ENCODE results near the gene GNAO1.
"Not testable (repeated sequence)": the region's sequence is repeated elsewhere in the genome, so short reads cannot be mapped to it uniquely, and the experiment has no call there.

Gene GNAO1

GRCh38 chr16:56371660-56371937 lies 180.3 kb downstream of the GNAO1 start:
- Histone ChIP-seq H3K4me1 (no peaks in the 10 kb centered on the region), H3K27me3 (ENCODE audit: low read depth) (no peaks in the 10 kb centered on the region), H3K4me3 (no peak overlapping the region), H3K36me3 (replicated peaks) (peaks cover 27% of the 10 kb centered on the region), H3K9me3 (no peaks in the 10 kb centered on the region)
- in situ Hi-C loops (cut with MboI; ENCODE audit: low sequenced_read_pairs), result no loop called here
- DNase-seq (ENCODE audit: low spot score in 2 of 2), result no peak

- H3K9me3 ChIP-seq, result no peaks in the 10 kb centered on the region
- H3K36me3 ChIP-seq (replicated peaks), result peaks cover 21% of the 10 kb centered on the region
- H3K4me1 ChIP-seq, result no peaks in the 10 kb centered on the region
- H3K4me3 ChIP-seq, result no peak overlapping the region
- in situ Hi-C loops (cut with MboI; ENCODE audit: low sequenced_read_pairs), result no loop called here
- no peak for DNase-seq (ENCODE audit: low spot score in 2 of 2)
- H3K27me3 ChIP-seq (ENCODE audit: low read depth), result no peaks in the 10 kb centered on the region
Observed at GRCh38 chr16:56372013-56372634, 180.8 kb downstream of the GNAO1 start.

- no peak overlapping the region for H3K4me3 ChIP-seq
- H3K4me1 ChIP-seq, result no peaks in the 10 kb centered on the region
- H3K9me3 ChIP-seq, result no peaks in the 10 kb centered on the region
- peaks cover 17% of the 10 kb centered on the region for H3K36me3 ChIP-seq (replicated peaks)
- in situ Hi-C loops (cut with MboI; ENCODE audit: low sequenced_read_pairs), result no loop called here
- DNase-seq (ENCODE audit: low spot score in 2 of 2), result no peak
- no peaks in the 10 kb centered on the region for H3K27me3 ChIP-seq (ENCODE audit: low read depth)
Observed at GRCh38 chr16:56373003-56373402, 181.7 kb downstream of the GNAO1 start.

GRCh38 chr16:56375792-56376191 lies 184.5 kb downstream of the GNAO1 start:
- H3K36me3 ChIP-seq (replicated peaks), result peaks cover 15% of the 10 kb centered on the region
- in situ Hi-C loops (cut with MboI; ENCODE audit: low sequenced_read_pairs), result not testable (repeated sequence)

GRCh38 chr16:56379044-56379443 lies 187.8 kb downstream of the GNAO1 start:
- H3K9me3 ChIP-seq; H3K4me1 ChIP-seq; H3K4me3 ChIP-seq; DNase-seq (ENCODE audit: low spot score in 2 of 2); H3K27me3 ChIP-seq (ENCODE audit: low read depth); in situ Hi-C loops (cut with MboI; ENCODE audit: low sequenced_read_pairs): not testable (repeated sequence)
- peaks cover 30% of the 10 kb centered on the region for H3K36me3 ChIP-seq (replicated peaks)

More at GRCh38 chr16:56375792-56376191, 184.5 kb downstream of the GNAO1 start:
- H3K9me3 ChIP-seq; H3K4me3 ChIP-seq; DNase-seq (ENCODE audit: low spot score in 2 of 2); H3K4me1 ChIP-seq; H3K27me3 ChIP-seq (ENCODE audit: low read depth): not testable (repeated sequence)

GRCh38 chr16:56380778-56381485 lies 189.6 kb downstream of the GNAO1 start:
- H3K27me3 ChIP-seq (ENCODE audit: low read depth); in situ Hi-C loops (cut with MboI; ENCODE audit: low sequenced_read_pairs); H3K4me3 ChIP-seq; H3K9me3 ChIP-seq; H3K4me1 ChIP-seq; DNase-seq (ENCODE audit: low spot score in 2 of 2): not testable (repeated sequence)
- peaks cover 48% of the 10 kb centered on the region for H3K36me3 ChIP-seq (replicated peaks)

GRCh38 chr16:56382459-56382858 lies 191.2 kb downstream of the GNAO1 start:
- no peak for DNase-seq (ENCODE audit: low spot score in 2 of 2)

GRCh38 chr16:56382901-56383355 lies 191.6 kb downstream of the GNAO1 start:
- H3K9me3 ChIP-seq, result peaks cover 9% of the 10 kb centered on the region
- DNase-seq (ENCODE audit: low spot score in 2 of 2), result no peak
- H3K4me1 ChIP-seq, result no peaks in the 10 kb centered on the region
- H3K4me3 ChIP-seq, result no peak overlapping the region
- in situ Hi-C loops (cut with MboI; ENCODE audit: low sequenced_read_pairs), result no loop called here
- H3K36me3 ChIP-seq (replicated peaks), result peaks cover 54% of the 10 kb centered on the region
- H3K27me3 ChIP-seq (ENCODE audit: low read depth), result no peaks in the 10 kb centered on the region

More at GRCh38 chr16:56382459-56382858, 191.2 kb downstream of the GNAO1 start:
- no peaks in the 10 kb centered on the region for H3K4me1 ChIP-seq
- peaks cover 52% of the 10 kb centered on the region for H3K36me3 ChIP-seq (replicated peaks)
- H3K4me3 ChIP-seq, result no peak overlapping the region
- no peaks in the 10 kb centered on the region for H3K27me3 ChIP-seq (ENCODE audit: low read depth)
- peaks cover 9% of the 10 kb centered on the region for H3K9me3 ChIP-seq
- in situ Hi-C loops (cut with MboI; ENCODE audit: low sequenced_read_pairs), result no loop called here

- Histone ChIP-seq H3K27me3 (ENCODE audit: low read depth) (no peaks in the 10 kb centered on the region), H3K4me3 (no peak overlapping the region), H3K9me3 (peaks cover 9% of the 10 kb centered on the region), H3K36me3 (replicated peaks) (peaks cover 60% of the 10 kb centered on the region), H3K4me1 (no peaks in the 10 kb centered on the region)
- DNase-seq (ENCODE audit: low spot score in 2 of 2), result no peak
- in situ Hi-C loops (cut with MboI; ENCODE audit: low sequenced_read_pairs), result no loop called here
Observed at GRCh38 chr16:56384074-56384721, 192.9 kb downstream of the GNAO1 start.

- no peak overlapping the region for H3K4me3 ChIP-seq
- DNase-seq (ENCODE audit: low spot score in 2 of 2), result no peak
- no peaks in the 10 kb centered on the region for H3K9me3 ChIP-seq
- H3K36me3 ChIP-seq (replicated peaks), result peaks cover 53% of the 10 kb centered on the region
- H3K4me1 ChIP-seq, result no peaks in the 10 kb centered on the region
- H3K27me3 ChIP-seq (ENCODE audit: low read depth), result no peaks in the 10 kb centered on the region
- in situ Hi-C loops (cut with MboI; ENCODE audit: low sequenced_read_pairs), result no loop called here
Observed at GRCh38 chr16:56387396-56387795, 196.1 kb downstream of the GNAO1 start.

- DNase-seq (ENCODE audit: low spot score in 2 of 2), result no peak
- H3K36me3 ChIP-seq (replicated peaks), result peaks cover 53% of the 10 kb centered on the region
Observed at GRCh38 chr16:56388209-56388608, 196.9 kb downstream of the GNAO1 start.

GRCh38 chr16:56389554-56389953 lies 198.3 kb downstream of the GNAO1 start:
- H3K9me3 ChIP-seq, result no peaks in the 10 kb centered on the region
- H3K4me1 ChIP-seq, result no peaks in the 10 kb centered on the region
- no peak overlapping the region for H3K4me3 ChIP-seq
- in situ Hi-C loops (cut with MboI; ENCODE audit: low sequenced_read_pairs), result no loop called here
- no peak for DNase-seq (ENCODE audit: low spot score in 2 of 2)
- H3K27me3 ChIP-seq (ENCODE audit: low read depth), result no peaks in the 10 kb centered on the region
- peaks cover 49% of the 10 kb centered on the region for H3K36me3 ChIP-seq (replicated peaks)

More at GRCh38 chr16:56388209-56388608, 196.9 kb downstream of the GNAO1 start:
- Histone ChIP-seq H3K27me3 (ENCODE audit: low read depth) (no peaks in the 10 kb centered on the region), H3K4me3 (no peak overlapping the region), H3K4me1 (no peaks in the 10 kb centered on the region), H3K9me3 (no peaks in the 10 kb centered on the region)
- in situ Hi-C loops (cut with MboI; ENCODE audit: low sequenced_read_pairs), result no loop called here

GRCh38 chr16:56396724-56397123 lies 205.4 kb downstream of the GNAO1 start:
- H3K4me3 ChIP-seq; DNase-seq (ENCODE audit: low spot score in 2 of 2); H3K27me3 ChIP-seq (ENCODE audit: low read depth); H3K9me3 ChIP-seq; H3K4me1 ChIP-seq; in situ Hi-C loops (cut with MboI; ENCODE audit: low sequenced_read_pairs): not testable (repeated sequence)
- peaks cover 24% of the 10 kb centered on the region for H3K36me3 ChIP-seq (replicated peaks)

GRCh38 chr16:56399047-56399446 lies 207.8 kb downstream of the GNAO1 start:
- Histone ChIP-seq H3K27me3 (ENCODE audit: low read depth) (no peaks in the 10 kb centered on the region), H3K36me3 (replicated peaks) (peaks cover 37% of the 10 kb centered on the region), H3K4me1 (no peaks in the 10 kb centered on the region), H3K9me3 (no peaks in the 10 kb centered on the region), H3K4me3 (no peak overlapping the region)
- DNase-seq (ENCODE audit: low spot score in 2 of 2), result no peak
- in situ Hi-C loops (cut with MboI; ENCODE audit: low sequenced_read_pairs), result no loop called here

All from HAP-1 (cell line).